Central memory CD8-positive, alpha-beta T cell (primary cell): Measurements from ENCODE around the gene CASTOR1.

Experiments
- ATAC-seq: fragments of 150-1000 bp; cut with Tn5 transposase; replicated peaks from 2 replicates; pipeline ENCODE4 v1.10.0; 2022; ENCODE audit warnings: mild to moderate bottlenecking, moderate FRiP score, moderate number of reproducible peaks; ENCODE audit not compliant: poor library complexity, severe bottlenecking; ENCODE audit errors: extremely low read depth
- DNase-seq, 2 donors: peaks; one replicate each; pipeline ENCODE4 v3.0.0; 2021; ENCODE audit warnings: low spot score in 2 of 2
- H3K27ac Mint-ChIP-seq: one replicate; pipeline ENCODE4 v1.8.0; 2022; ENCODE audit warnings: low read depth, mild to moderate bottlenecking, moderate library complexity, mixed read lengths
- H3K27me3 Mint-ChIP-seq: one replicate; pipeline ENCODE4 v1.8.0; 2022; ENCODE audit warnings: mixed read lengths
- H3K36me3 Mint-ChIP-seq: one replicate; pipeline ENCODE4 v1.8.0; 2022; ENCODE audit warnings: mild to moderate bottlenecking, moderate library complexity, mixed read lengths; ENCODE audit not compliant: insufficient read depth
- H3K4me1 Mint-ChIP-seq: one replicate; pipeline ENCODE4 v1.8.0; 2022; ENCODE audit warnings: mixed read lengths
- H3K4me3 Mint-ChIP-seq: one replicate; pipeline ENCODE4 v1.8.0; 2022; ENCODE audit warnings: mild to moderate bottlenecking, moderate library complexity, mixed read lengths
- H3K9me3 Mint-ChIP-seq: one replicate; pipeline ENCODE4 v1.8.0; 2022; ENCODE audit warnings: mixed read lengths

Gene CASTOR1

GRCh38 chr22:30245985-30246813 lies 43.1 kb downstream of the CASTOR1 start, which contains the start of gene LIF:
Gene LIF (minus strand): TSS chr22:30246759. CDS start chr22:30246695, 64 bp downstream.
- H3K36me3 Mint-ChIP-seq, result peaks cover 2% of the 10 kb centered on the region
- H3K9me3 Mint-ChIP-seq, result no peaks in the 10 kb centered on the region
- H3K27me3 Mint-ChIP-seq, result peaks cover 44% of the 10 kb centered on the region
- DNase-seq (peak in 1 of 2 donors; percentile 22), ATAC-seq (peak; percentile 87)
- no peak within 1 kb of the TSS for H3K27ac Mint-ChIP-seq
- peaks cover 28% of the 10 kb centered on the region for H3K4me1 Mint-ChIP-seq
- peak within 1 kb of the TSS; percentile 77 for H3K4me3 Mint-ChIP-seq

GRCh38 chr22:30245181-30245984 lies 43.9 kb downstream of the CASTOR1 start:
- H3K27me3 Mint-ChIP-seq, result peaks cover 44% of the 10 kb centered on the region

GRCh38 chr22:30244641-30245040 lies 44.7 kb downstream of the CASTOR1 start:
- no peak overlapping the region for H3K27ac Mint-ChIP-seq
- no peaks in the 10 kb centered on the region for H3K9me3 Mint-ChIP-seq
- peaks cover 28% of the 10 kb centered on the region for H3K4me1 Mint-ChIP-seq
- DNase-seq (no peak), ATAC-seq (no peak)
- peaks cover 44% of the 10 kb centered on the region for H3K27me3 Mint-ChIP-seq
- no peak overlapping the region for H3K4me3 Mint-ChIP-seq
- peaks cover 2% of the 10 kb centered on the region for H3K36me3 Mint-ChIP-seq

More at GRCh38 chr22:30245181-30245984, 43.9 kb downstream of the CASTOR1 start:
- Mint-ChIP-seq H3K27ac (no peak overlapping the region), H3K4me3 (peak overlapping the region; percentile 77), H3K4me1 (peaks cover 28% of the 10 kb centered on the region), H3K36me3 (peaks cover 2% of the 10 kb centered on the region), H3K9me3 (no peaks in the 10 kb centered on the region)
- DNase-seq, result no peak
- no peak for ATAC-seq

- ATAC-seq, result no peak
- Mint-ChIP-seq H3K9me3 (no peaks in the 10 kb centered on the region), H3K36me3 (peaks cover 2% of the 10 kb centered on the region), H3K4me3 (no peak overlapping the region), H3K4me1 (peaks cover 28% of the 10 kb centered on the region), H3K27ac (no peak overlapping the region), H3K27me3 (peaks cover 44% of the 10 kb centered on the region)
- no peak for DNase-seq
These were observed 45.2 kb downstream of the CASTOR1 start for GRCh38 chr22:30244066-30244465.

GRCh38 chr22:30243661-30244060 lies 45.6 kb downstream of the CASTOR1 start:
- Mint-ChIP-seq H3K27ac (no peak overlapping the region), H3K9me3 (no peaks in the 10 kb centered on the region), H3K4me3 (no peak overlapping the region), H3K27me3 (peaks cover 41% of the 10 kb centered on the region), H3K36me3 (peaks cover 2% of the 10 kb centered on the region), H3K4me1 (peaks cover 25% of the 10 kb centered on the region)
- ATAC-seq, result no peak
- DNase-seq, result no peak

GRCh38 chr22:30241576-30242371 lies 47.5 kb downstream of the CASTOR1 start:
- peaks cover 23% of the 10 kb centered on the region for H3K27me3 Mint-ChIP-seq
- no peak for ATAC-seq
- H3K4me1 Mint-ChIP-seq, result peaks cover 15% of the 10 kb centered on the region
- DNase-seq, result no peak
- no peak overlapping the region for H3K4me3 Mint-ChIP-seq
- no peaks in the 10 kb centered on the region for H3K9me3 Mint-ChIP-seq
- peaks cover 2% of the 10 kb centered on the region for H3K36me3 Mint-ChIP-seq
- no peak overlapping the region for H3K27ac Mint-ChIP-seq

- H3K27me3 Mint-ChIP-seq, result peaks cover 13% of the 10 kb centered on the region
- H3K4me3 Mint-ChIP-seq, result no peak overlapping the region
- H3K27ac Mint-ChIP-seq, result no peak overlapping the region
- ATAC-seq, result no peak
- peaks cover 5% of the 10 kb centered on the region for H3K4me1 Mint-ChIP-seq
- H3K36me3 Mint-ChIP-seq, result peaks cover 2% of the 10 kb centered on the region
- no peak for DNase-seq
- no peaks in the 10 kb centered on the region for H3K9me3 Mint-ChIP-seq
These were observed 48.5 kb downstream of the CASTOR1 start for GRCh38 chr22:30240541-30241417.

- H3K9me3 Mint-ChIP-seq, result no peaks in the 10 kb centered on the region
- ATAC-seq (no peak), DNase-seq (no peak)
- H3K4me1 Mint-ChIP-seq, result no peaks in the 10 kb centered on the region
- H3K36me3 Mint-ChIP-seq, result peaks cover 2% of the 10 kb centered on the region
- H3K4me3 Mint-ChIP-seq, result no peak overlapping the region
- H3K27ac Mint-ChIP-seq, result no peak overlapping the region
- peaks cover 2% of the 10 kb centered on the region for H3K27me3 Mint-ChIP-seq
These were observed 49.6 kb downstream of the CASTOR1 start for GRCh38 chr22:30239488-30240405.

GRCh38 chr22:30238661-30239487 lies 50.4 kb downstream of the CASTOR1 start:
- Mint-ChIP-seq H3K4me1 (no peaks in the 10 kb centered on the region), H3K27me3 (no peaks in the 10 kb centered on the region), H3K4me3 (no peak overlapping the region), H3K9me3 (no peaks in the 10 kb centered on the region), H3K36me3 (peaks cover 2% of the 10 kb centered on the region), H3K27ac (no peak overlapping the region)
- ATAC-seq (no peak), DNase-seq (no peak)

GRCh38 chr22:30238136-30238535 lies 51.2 kb downstream of the CASTOR1 start:
- Mint-ChIP-seq H3K27ac (no peak overlapping the region), H3K9me3 (no peaks in the 10 kb centered on the region), H3K36me3 (peaks cover 2% of the 10 kb centered on the region), H3K4me3 (no peak overlapping the region), H3K27me3 (no peaks in the 10 kb centered on the region), H3K4me1 (no peaks in the 10 kb centered on the region)
- ATAC-seq, result no peak
- no peak for DNase-seq
